H1 (cell line): ENCODE measurements around the gene PITPNC1. TPM values are rescaled to one million over a fixed set of nuclear protein-coding genes. Genes with fewer than 3 reads are reported as not detected.
A peak's percentile ranks its signal among the peaks of the same experiment; 100 is the strongest.

Experiments used
- CTCF ChIA-PET: fragments of 300-600 bp; sonication (Branson Sonifier 250); formaldehyde crosslinking; loops from one replicate; lab custom pipeline; 2021; ENCODE audit not compliant: partially characterized antibody; lab: Charles Lee
- POLR2A ChIA-PET: fragments of 300-600 bp; sonication (Branson Sonifier 250); formaldehyde crosslinking; loops from one replicate; lab custom pipeline; 2021; ENCODE audit warnings: inconsistent platforms; ENCODE audit not compliant: partially characterized antibody; lab: Charles Lee
- DNase-seq, 2 experiments: peaks; one replicate each; pipeline versions ENCODE4 v3.0.0 to v3.0.0-alpha.2; 2010 to 2022; ENCODE audit warnings: low spot score in 2 of 2, low read depth in 1 of 2, mixed read lengths in 1 of 2
- FAIRE-seq: peaks from 2 replicates; lab custom pipeline; 2011; peaks lifted over from hg19 to GRCh38; lab: Jason Lieb, UNC
- H2AFZ ChIP-seq: 2 replicates; pipeline ENCODE4 v1.8.1; 2012; ENCODE audit warnings: low read length, inconsistent platforms
- H2AK5ac ChIP-seq: 2 replicates; pipeline ENCODE4 v1.6.1; 2013; ENCODE audit warnings: low read depth, low read length
- H2BK120ac ChIP-seq: replicated peaks from 2 replicates; pipeline ENCODE3; 2013; ENCODE audit warnings: low read depth, low read length, inconsistent platforms
- H2BK12ac ChIP-seq: 2 replicates; pipeline ENCODE4 v1.6.1; 2013; ENCODE audit warnings: low read depth, low read length
- H2BK15ac ChIP-seq: 2 replicates; pipeline ENCODE4 v1.6.1; 2013; ENCODE audit warnings: low read length
- H2BK20ac ChIP-seq: 2 replicates; pipeline ENCODE4 v1.6.1; 2013; ENCODE audit warnings: low read length
- H2BK5ac ChIP-seq: 2 replicates; pipeline ENCODE4 v1.6.1; 2013; ENCODE audit warnings: low read depth, low read length
- H3K14ac ChIP-seq: 2 replicates; pipeline ENCODE4 v1.6.1; 2013; ENCODE audit warnings: inconsistent platforms; ENCODE audit not compliant: insufficient read length
- H3K18ac ChIP-seq: 2 replicates; pipeline ENCODE4 v1.6.1; 2013; ENCODE audit warnings: low read length; ENCODE audit errors: extremely low read depth
- H3K23ac ChIP-seq: 2 replicates; pipeline ENCODE4 v1.6.1; 2013; ENCODE audit warnings: inconsistent platforms; ENCODE audit not compliant: insufficient read length
- H3K23me2 ChIP-seq: 2 replicates; pipeline ENCODE4 v1.6.1; 2013; ENCODE audit warnings: low read depth, low read length
- H3K27ac ChIP-seq: 2 replicates; pipeline ENCODE4 v1.6.1; 2011; ENCODE audit warnings: low read depth, low read length, inconsistent platforms
- H3K27me3 ChIP-seq, 4 experiments: replicated peaks in 1 of 4; 1 replicate in 1 of 4; 2 replicates in 3 of 4; pipeline versions ENCODE4 v1.6.1 to v1.8.1; 2011 to 2013; ENCODE audit warnings: low read length in 3 of 4, mild to moderate bottlenecking in 3 of 4, inconsistent platforms in 2 of 4, mixed read lengths in 2 of 4, moderate library complexity in 1 of 4; ENCODE audit not compliant: control insufficient read depth in 3 of 4, insufficient read depth in 3 of 4; ENCODE audit errors: extremely low read depth in 1 of 4
- H3K36me3 ChIP-seq, 4 experiments: 2 replicates each; pipeline versions ENCODE4 v1.6.1 to v1.8.1; 2011 to 2013; ENCODE audit warnings: mild to moderate bottlenecking in 4 of 4, low read length in 3 of 4, moderate library complexity in 2 of 4, control low read depth in 1 of 4, inconsistent platforms in 1 of 4; ENCODE audit not compliant: insufficient read depth in 4 of 4, control insufficient read depth in 2 of 4
- H3K4ac ChIP-seq: replicated peaks from 2 replicates; pipeline ENCODE3; 2013; ENCODE audit warnings: low read length, low read depth, mixed read lengths, inconsistent platforms; ENCODE audit not compliant: insufficient read length
- H3K4me1 ChIP-seq, 4 experiments: replicated peaks in 1 of 4; 1 replicate in 1 of 4; 2 replicates in 3 of 4; pipeline versions ENCODE4 v1.6.1 to v1.8.1; 2011 to 2013; ENCODE audit warnings: low read length in 3 of 4, inconsistent platforms in 2 of 4, mixed read lengths in 1 of 4; ENCODE audit not compliant: insufficient read depth in 4 of 4, control insufficient read depth in 3 of 4
- H3K4me2 ChIP-seq, 2 experiments: 2 replicates each; pipeline versions ENCODE4 v1.6.1 to v1.8.1; 2011 to 2013; ENCODE audit warnings: low read depth in 2 of 2, low read length in 2 of 2, control low read depth in 1 of 2, inconsistent platforms in 1 of 2, mild to moderate bottlenecking in 1 of 2; ENCODE audit not compliant: insufficient read depth in 1 of 2
- H3K4me3 ChIP-seq, 4 experiments: fragments of 200-600, 300-600 bp in 1 of 4; sonication (generic), shearing (Covaris generic), sonication (Bioruptor Twin) in 1 of 4; 2 replicates each; pipeline versions ENCODE4 v1.5.1 to v1.8.1; 2011 to 2016; ENCODE audit warnings: low read length in 4 of 4, low read depth in 3 of 4, control low read depth in 2 of 4, inconsistent platforms in 2 of 4, mild to moderate bottlenecking in 2 of 4, mixed read lengths in 1 of 4, moderate library complexity in 1 of 4; ENCODE audit not compliant: insufficient read depth in 2 of 4; ENCODE audit errors: extremely low read depth in 1 of 4
- H3K56ac ChIP-seq: replicated peaks from 2 replicates; pipeline ENCODE3; 2013; ENCODE audit warnings: low read depth, mild to moderate bottlenecking, mixed read lengths, low read length, inconsistent platforms; ENCODE audit not compliant: insufficient read length
- H3K79me1 ChIP-seq: 2 replicates; pipeline ENCODE4 v1.6.1; 2013; ENCODE audit warnings: low read depth, low read length, control low read depth
- H3K79me2 ChIP-seq, 2 experiments: 2 replicates each; pipeline versions ENCODE4 v1.6.1 to v1.8.1; 2012 to 2013; ENCODE audit warnings: low read length in 2 of 2, mild to moderate bottlenecking in 2 of 2, inconsistent platforms in 1 of 2; ENCODE audit not compliant: insufficient read depth in 2 of 2, control insufficient read depth in 1 of 2
- H3K9ac ChIP-seq, 4 experiments: replicated peaks in 1 of 4; 1 replicate in 1 of 4; 2 replicates in 3 of 4; pipeline versions ENCODE4 v1.6.1 to v1.8.1; 2011 to 2013; ENCODE audit warnings: low read depth in 3 of 4, low read length in 3 of 4, control low read depth in 2 of 4, mild to moderate bottlenecking in 2 of 4, moderate library complexity in 2 of 4, inconsistent platforms in 1 of 4; ENCODE audit errors: extremely low read depth in 1 of 4
- H3K9me3 ChIP-seq, 2 experiments: 2 replicates each; pipeline versions ENCODE4 v1.6.1 to v1.8.1; 2012 to 2013; ENCODE audit warnings: mild to moderate bottlenecking in 2 of 2, moderate library complexity in 2 of 2, control low read depth in 1 of 2, inconsistent platforms in 1 of 2, low read depth in 1 of 2, low read length in 1 of 2, mixed read lengths in 1 of 2; ENCODE audit not compliant: insufficient read depth in 2 of 2
- H4K20me1 ChIP-seq, 2 experiments: replicated peaks in 1 of 2; 2 replicates each; pipeline versions ENCODE3 to v1.8.1; 2011 to 2013; ENCODE audit warnings: inconsistent platforms in 2 of 2, low read length in 2 of 2, mild to moderate bottlenecking in 1 of 2; ENCODE audit not compliant: insufficient read depth in 2 of 2, control insufficient read depth in 1 of 2
- H4K5ac ChIP-seq: 2 replicates; pipeline ENCODE4 v1.6.1; 2013; ENCODE audit warnings: low read length, low read depth, mixed read lengths, inconsistent platforms; ENCODE audit not compliant: insufficient read length
- H4K8ac ChIP-seq: 2 replicates; pipeline ENCODE4 v1.8.0; 2013; ENCODE audit warnings: mild to moderate bottlenecking, moderate library complexity, low read length, inconsistent platforms; ENCODE audit not compliant: insufficient read depth; ENCODE audit errors: extremely low read depth
- H4K91ac ChIP-seq: replicated peaks from 2 replicates; pipeline ENCODE3; 2013; ENCODE audit warnings: low read length, mixed read lengths, inconsistent platforms; ENCODE audit not compliant: insufficient read length
- CBX5 ChIP-seq: fragments of 300-800, 300-1000 bp; sonication (generic); IDR thresholded peaks from 2 replicates; pipeline ENCODE4 v1.7.1; 2016; ENCODE audit warnings: antibody characterized with exemption, low read length, low read depth
- EZH2 ChIP-seq: fragments of 200-600 bp; sonication (generic); IDR thresholded peaks from 2 replicates; pipeline ENCODE4 v1.7.1; 2012; ENCODE audit warnings: low read depth, mild to moderate bottlenecking, moderate library complexity, low read length, inconsistent platforms; ENCODE audit not compliant: severe bottlenecking
- GTF2F1 ChIP-seq: IDR thresholded peaks from 2 replicates; pipeline ENCODE4 v1.6.1; 2012; ENCODE audit warnings: low read depth, low read length, improper control_type of control experiment, borderline replicate concordance
- KDM4A ChIP-seq: IDR thresholded peaks from one replicate; pipeline ENCODE4 v1.7.1; 2012; ENCODE audit warnings: low read depth, mild to moderate bottlenecking, moderate library complexity, low read length, inconsistent platforms; ENCODE audit not compliant: severe bottlenecking
- RAD21 ChIP-seq, 2 experiments: IDR thresholded peaks in 1 of 2; conservative IDR thresholded peaks in 1 of 2; 2 replicates each; pipeline ENCODE4 v1.6.1; 2011; ENCODE audit warnings: low read depth in 2 of 2, low read length in 2 of 2, improper control_type of control experiment in 1 of 2, inconsistent platforms in 1 of 2, mild to moderate bottlenecking in 1 of 2, moderate library complexity in 1 of 2
- RBBP5 ChIP-seq: IDR thresholded peaks from 2 replicates; pipeline ENCODE4 v1.7.1; 2012; ENCODE audit warnings: low read depth, mild to moderate bottlenecking, inconsistent platforms, low read length, moderate library complexity, borderline replicate concordance
- RFX5 ChIP-seq: IDR thresholded peaks from 2 replicates; pipeline ENCODE4 v1.6.1; 2011; ENCODE audit warnings: low read depth, low read length, improper control_type of control experiment, borderline replicate concordance
- SAP30 ChIP-seq: fragments of 300-600 bp; sonication (generic); IDR thresholded peaks from 2 replicates; pipeline ENCODE4 v1.7.1; 2012; ENCODE audit warnings: low read length, moderate library complexity, mild to moderate bottlenecking, inconsistent platforms; ENCODE audit not compliant: insufficient read depth, insufficient replicate concordance
- WGBS, 2 experiments: shearing (Covaris generic) in 1 of 2; methylation state at CpG; one replicate each; pipeline versions ENCODE4 v1.1.6 to v1.1.7; 2013 to 2015; ENCODE audit warnings: low lambda C conversion rate in 2 of 2, mixed read lengths in 2 of 2, inconsistent platforms in 1 of 2, low coverage in 1 of 2, missing lambda C conversion rate in 1 of 2; ENCODE audit not compliant: insufficient replicate concordance in 2 of 2, insufficient coverage in 1 of 2, insufficient read length in 1 of 2; ENCODE audit errors: extremely low coverage in 1 of 2, missing lambda C conversion rate in 1 of 2; 5-methylcytosine and 5-hydroxymethylcytosine counted together
- polyA plus RNA-seq, 7 experiments: library from polyadenylated mRNA; depleted of rRNA in 3 of 7; stranded (reverse) in 5 of 7; unstranded in 2 of 7; fragments of >200 nt in 5 of 7; fragments of 200-250 nt in 2 of 7; gene quantifications; 1 replicate in 5 of 7; 2 replicates in 1 of 7; 4 replicates in 1 of 7; pipeline versions ENCODE4 v1.2.1 to v1.2.3, GENCODE V29; 2011 to 2013; ENCODE audit warnings: missing spikeins in 2 of 7, mixed read lengths in 2 of 7
- total RNA-seq: library from RNA; stranded (reverse); fragmentation: NEBNext Ultra II Directional; extraction: Animal tissue kit (Norgen Biotek cat#: 25700); gene quantifications from 2 replicates; pipeline ENCODE4 v1.2.1, GENCODE V29; 2021
- TF ChIP-seq, protein P1 (sequence below): IDR thresholded peaks from 2 replicates; pipeline ENCODE4 v1.6.1; 2012; ENCODE audit warnings: low read length, inconsistent platforms

The PITPNC1 gene
- total and polyA plus RNA-seq, 2 of the 8 experiments (the other 6 are each of a cell fraction or from before 2014, with no cell fraction given), result 17.6 to 54.7 TPM

DNA sequence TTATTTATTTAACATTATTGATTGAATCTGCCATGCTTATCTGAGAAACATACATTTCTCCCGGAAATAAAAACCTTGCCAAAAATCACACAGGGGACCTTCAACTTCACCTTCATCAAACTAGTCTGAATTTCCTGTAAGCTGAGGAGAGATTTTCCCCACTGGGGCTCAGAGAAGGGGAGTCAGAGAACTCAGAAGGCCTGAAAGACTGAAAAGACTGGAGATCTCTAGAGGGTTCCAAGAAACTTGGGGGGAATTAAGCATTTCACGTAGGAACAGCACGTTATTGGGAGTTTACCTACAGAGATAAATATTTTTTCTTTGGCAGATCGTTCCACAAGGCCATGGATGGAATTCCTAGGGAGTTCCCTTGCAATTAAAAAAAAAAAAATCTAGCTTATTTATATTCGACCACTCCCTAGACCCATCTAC lies 340.1 kb downstream of the PITPNC1 start:
- no peak for FAIRE-seq

More for the DNA sequence above, 340.1 kb downstream of the PITPNC1 start:
- DNase-seq, result no peak
- no peaks in the 10 kb centered on the region for H4K20me1 ChIP-seq
- no peak overlapping the region for H4K8ac ChIP-seq
- H3K36me3 ChIP-seq, result peaks cover 9 to 25% (median 19%) of the 10 kb centered on the region in 4 experiments
- H2AFZ ChIP-seq, result no peak overlapping the region
- no peak overlapping the region for H2BK12ac ChIP-seq
- H2BK15ac ChIP-seq, result no peak overlapping the region
- H3K18ac ChIP-seq, result no peak overlapping the region
- no peak overlapping the region for H4K91ac ChIP-seq
- peak overlapping the region; percentile 34 to 63 for H3K4me2 ChIP-seq
- H3K79me1 ChIP-seq, result peaks cover 3% of the 10 kb centered on the region; the same call in 1 of the 2 replicates
- peak overlapping the region; percentile 49 for H4K5ac ChIP-seq
- H3K27ac ChIP-seq, result peak overlapping the region; percentile 42; the same call in 1 of the 2 replicates
- ChIA-PET CTCF (interaction anchor here (0.6 to 3.1 kb wide), 8 partner anchors 9 to 712 kb away, joined by 3 to 22 read pairs (median 4); no protein-coding TSS in a partner anchor), POLR2A (interaction anchor here (1.3 to 2.5 kb wide), 7 partner anchors 9 to 472 kb away, joined by 3 to 16 read pairs (median 7); partner anchors contain the start of gene HELZ)
- peaks cover 2% of the 10 kb centered on the region; the same call in 1 of the 2 replicates for H3K23me2 ChIP-seq
- 9% methylated on average over 5 of the region's 5 CpGs; no CpG with 5 or more reads in 1 of the 2 experiments for WGBS, 2 experiments
- H3K4me1 ChIP-seq, result peaks cover 0 to 3% (median under 1%) of the 10 kb centered on the region in 4 experiments; a peak in 1 of 7 replicates
- peak overlapping the region in 3 of 4 experiments; percentile 6 to 16 (median 14); a peak in 2 of 7 replicates for H3K9ac ChIP-seq
- no peak overlapping the region for H2BK20ac ChIP-seq
- H3K56ac ChIP-seq, result no peak overlapping the region
- no peak overlapping the region for H3K23ac ChIP-seq
- no peak overlapping the region for H2BK5ac ChIP-seq
- peaks cover 7 to 30% of the 10 kb centered on the region in 2 experiments for H3K79me2 ChIP-seq
- H3K27me3 ChIP-seq, result no peaks in the 10 kb centered on the region
- H2AK5ac ChIP-seq, result no peak overlapping the region
- peaks cover 0 to 5% of the 10 kb centered on the region in 2 experiments; a peak in 3 of 4 replicates for H3K9me3 ChIP-seq
- no peak overlapping the region for H3K4ac ChIP-seq
- H3K14ac ChIP-seq, result no peak overlapping the region
- H3K4me3 ChIP-seq, result peak overlapping the region; percentile 4 to 85 (median 21)
- TF ChIP-seq, protein P1, sequence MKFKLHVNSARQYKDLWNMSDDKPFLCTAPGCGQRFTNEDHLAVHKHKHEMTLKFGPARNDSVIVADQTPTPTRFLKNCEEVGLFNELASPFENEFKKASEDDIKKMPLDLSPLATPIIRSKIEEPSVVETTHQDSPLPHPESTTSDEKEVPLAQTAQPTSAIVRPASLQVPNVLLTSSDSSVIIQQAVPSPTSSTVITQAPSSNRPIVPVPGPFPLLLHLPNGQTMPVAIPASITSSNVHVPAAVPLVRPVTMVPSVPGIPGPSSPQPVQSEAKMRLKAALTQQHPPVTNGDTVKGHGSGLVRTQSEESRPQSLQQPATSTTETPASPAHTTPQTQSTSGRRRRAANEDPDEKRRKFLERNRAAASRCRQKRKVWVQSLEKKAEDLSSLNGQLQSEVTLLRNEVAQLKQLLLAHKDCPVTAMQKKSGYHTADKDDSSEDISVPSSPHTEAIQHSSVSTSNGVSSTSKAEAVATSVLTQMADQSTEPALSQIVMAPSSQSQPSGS, result no peak
- no peak for TF ChIP-seq GTF2F1
- no peak for TF ChIP-seq KDM4A
- TF ChIP-seq RAD21 (IDR thresholded peaks at IDR 0.05 in 1 of 2, conservative IDR thresholded peaks at IDR 0.05 in 1 of 2; ENCODE audit: low read depth in 2 of 2, low read length in 2 of 2), result no peak
- TF ChIP-seq CBX5, result no peak
- no peak for TF ChIP-seq RFX5
- TF ChIP-seq EZH2, result no peak
- no peak for TF ChIP-seq SAP30
- TF ChIP-seq RBBP5, result no peak
- no peak overlapping the region for H2BK120ac ChIP-seq
